Heart left ventricle (tissue), 16 donors: Measurements from ENCODE around the gene AAGAB. TPM values are rescaled to one million over a fixed set of nuclear protein-coding genes. Genes with fewer than 3 reads are reported as not detected.

Experiments used
- ATAC-seq, 4 donors: fragments of 200-7000 bp; cut with Tn5 transposase; one replicate each; pipeline ENCODE4 v1.9.1; 2020 to 2022; ENCODE audit warnings: moderate library complexity in 4 of 4, mild to moderate bottlenecking in 3 of 4, moderate number of reproducible peaks in 1 of 4
- DNase-seq, 5 donors: peaks; one replicate each; pipeline ENCODE4 v3.0.0-alpha.2; 2020
- H3K27ac ChIP-seq, 12 donors: fragments of 200-600 bp; sonication (generic) in 4 of 12; one replicate each; pipeline versions ENCODE4 v1.5.0 to v1.8.0; 2016 to 2022; ENCODE audit warnings: mild to moderate bottlenecking in 2 of 12
- H3K27me3 ChIP-seq, 9 donors: fragments of 200-600 bp; sonication (generic) in 2 of 9; one replicate each; pipeline versions ENCODE4 v1.5.1 to v1.8.0; 2016 to 2022; ENCODE audit warnings: mild to moderate bottlenecking in 3 of 9
- H3K36me3 ChIP-seq, 9 donors: fragments of 200-600 bp; sonication (generic) in 2 of 9; one replicate each; pipeline versions ENCODE4 v1.5.0 to v1.8.0; 2018 to 2022; ENCODE audit warnings: mild to moderate bottlenecking in 2 of 9
- H3K4me1 ChIP-seq, 12 donors: fragments of 200-600 bp; sonication (generic) in 4 of 12; one replicate each; pipeline versions ENCODE4 v1.5.0 to v1.8.0; 2016 to 2022; ENCODE audit warnings: mild to moderate bottlenecking in 3 of 12
- H3K4me3 ChIP-seq, 12 donors: fragments of 200-600 bp; sonication (generic) in 4 of 12; one replicate each; pipeline versions ENCODE4 v1.5.0 to v1.8.0; 2017 to 2022; ENCODE audit warnings: mild to moderate bottlenecking in 9 of 12, moderate library complexity in 4 of 12
- H3K9me3 ChIP-seq, 12 donors: fragments of 200-600 bp; sonication (generic) in 4 of 12; one replicate each; pipeline versions ENCODE4 v1.5.0 to v1.8.0; 2016 to 2022; ENCODE audit warnings: mild to moderate bottlenecking in 1 of 12
- POLR2A ChIP-seq, 2 donors: fragments of 450-650 bp; IDR thresholded peaks; one replicate each; pipeline ENCODE4 v1.6.1; 2017; ENCODE audit warnings: antibody characterized with exemption in 2 of 2, mild to moderate bottlenecking in 2 of 2, moderate library complexity in 2 of 2
- WGBS, 4 donors: extraction: QIAGEN DNeasy Blood & Tissue Kit in 2 of 4; methylation state at CpG; one replicate each; pipeline versions ENCODE4 v1.1.5 to v1.1.7; 2013 to 2018; 5-methylcytosine and 5-hydroxymethylcytosine counted together
- intact Hi-C, 10 donors: fragments of 100-400 bp; cut with DNase I; formaldehyde crosslinking; loops; one replicate each; pipeline versions ENCODE4 v1.11.1 to v1.14.2; 2022
- polyA plus RNA-seq, 2 donors: library from polyadenylated mRNA; stranded (reverse); fragments of 200-250 nt; gene quantifications; one replicate each; pipeline ENCODE4 v1.2.3, GENCODE V29; 2013
- total RNA-seq, 9 donors: library from RNA; depleted of rRNA in 2 of 9; stranded (reverse); fragments of >200 nt in 2 of 9; fragmentation: NEBNext Ultra II Directional in 3 of 9; extraction: Animal tissue kit (Norgen Biotek cat#: 25700) in 3 of 9; gene quantifications; one replicate each; pipeline versions ENCODE4 v1.1.0 to v1.2.4, GENCODE V29; 2016 to 2023
- TF ChIP-seq, protein P1 (sequence below), 12 donors: fragments of 200-600 bp; sonication (generic) in 4 of 12; IDR thresholded peaks; one replicate each; pipeline versions ENCODE4 v1.5.0 to v1.8.0; 2018 to 2022; ENCODE audit warnings: antibody characterized with exemption in 12 of 12, mild to moderate bottlenecking in 5 of 12
- donor health status: ischemic (EF 13 %, LVEDD 7.1; RV severe dilation, severe dysfunction).
- donor health status: healthy with polysubstance abuse.
- donor health status: DM: no; HTN: yes; CAD: no.
- donor health status: DM: no; HTN: no; CAD: no.
- donor health status: ischemic (EF 25% LVEDD 6.9; RV normal size, moderate dysfunction).
- donor health status: ischemic (EF 25% LVEDD 5.7; RV mildly dilated, moderate dysfunction).
- donor health status: healthy.
- donor health status: DM: yes; HTN: yes; CAD: no.
- donor health status: ischemic (EF 35%, LVEDD 5.7; RV mildly dilated, moderate dysfunction).
- donor health status: nonischemic (EF 11% LVEDD 7.7; RV severe dilation, severe dysfunction).
- donor health status: DM: yes; HTN: yes; CAD: no.
- donor health status: PGD.
- donor health status: ischemic (EF 29% LVEDD 5.4; RV normal size, mild dysfunction).
- donor health status: nonischemic (EF 23%, LVEDD 6.1; RV moderate dilation, normal function).

AAGAB gene
- total and polyA plus RNA-seq, 11 donors: 5.4 to 43.4 (median 28.0) TPM

DNA sequence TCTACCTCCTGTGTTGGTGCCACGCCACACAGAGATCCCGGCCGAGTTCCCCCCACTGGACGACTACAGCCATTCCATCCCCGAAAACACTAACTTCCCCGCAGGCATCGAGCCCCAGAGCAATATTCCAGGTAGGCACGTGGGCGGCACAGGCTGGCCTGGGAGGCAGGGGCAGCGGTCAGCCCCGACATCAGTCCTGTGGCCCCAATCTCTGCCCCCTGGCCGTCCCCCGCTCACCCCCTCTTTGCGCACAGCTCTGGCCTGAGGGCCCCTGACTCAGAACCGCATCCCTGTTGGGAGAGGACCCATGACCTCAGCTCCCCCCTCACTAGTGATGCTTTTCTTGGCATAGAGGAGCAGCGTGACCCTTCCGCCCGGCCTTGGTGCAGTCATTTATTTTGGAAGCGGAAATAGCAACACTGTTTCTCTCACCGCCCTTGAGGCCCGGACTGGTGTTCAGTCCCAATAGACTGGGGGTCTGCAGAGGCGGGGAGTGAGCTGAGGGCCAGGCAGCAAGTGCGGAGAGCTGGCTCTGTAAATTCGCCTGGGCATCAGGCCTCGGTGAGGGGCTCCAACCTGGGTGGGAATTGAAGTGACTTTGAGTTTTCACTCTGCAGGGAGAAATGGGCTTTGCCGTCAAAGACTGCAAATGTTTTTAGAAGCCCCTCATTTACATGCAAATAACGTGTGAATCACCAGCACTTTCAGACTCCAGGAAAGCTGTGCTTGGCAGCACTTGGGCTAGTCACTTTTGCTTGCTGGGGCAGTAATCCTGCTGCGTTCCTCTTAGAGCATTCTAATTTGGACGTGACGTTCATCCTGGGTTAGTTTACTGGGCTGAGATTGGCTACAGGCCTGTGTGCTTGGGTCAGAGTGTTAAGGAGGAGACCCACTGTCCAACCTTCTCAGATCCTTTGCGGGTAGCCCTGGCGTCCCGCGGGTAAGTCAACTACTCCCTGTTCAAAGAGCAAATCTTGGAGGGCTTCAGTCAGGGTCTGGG lies 88.9 kb downstream of the AAGAB start:
- no peak overlapping the region for H3K4me3 ChIP-seq
- peaks cover 0 to 68% (median 48%) of the 10 kb centered on the region in 12 donors for H3K4me1 ChIP-seq
- H3K9me3 ChIP-seq: no peaks in the 10 kb centered on the region
- 71 to 80% (median 74%) methylated on average over 28 to 34 of the region's 34 CpGs for WGBS, 4 donors
- intact Hi-C loops: loop anchor here in 1 of 10 donors (5.0 kb wide), 1 partner anchor 98 kb away; the partner anchor contains the start of gene SMAD3
- DNase-seq (peak; percentile 66 to 78 (median 76)), ATAC-seq (peak in 3 of 4 donors; percentile 61 to 73 (median 72))
- TF ChIP-seq, protein P1, sequence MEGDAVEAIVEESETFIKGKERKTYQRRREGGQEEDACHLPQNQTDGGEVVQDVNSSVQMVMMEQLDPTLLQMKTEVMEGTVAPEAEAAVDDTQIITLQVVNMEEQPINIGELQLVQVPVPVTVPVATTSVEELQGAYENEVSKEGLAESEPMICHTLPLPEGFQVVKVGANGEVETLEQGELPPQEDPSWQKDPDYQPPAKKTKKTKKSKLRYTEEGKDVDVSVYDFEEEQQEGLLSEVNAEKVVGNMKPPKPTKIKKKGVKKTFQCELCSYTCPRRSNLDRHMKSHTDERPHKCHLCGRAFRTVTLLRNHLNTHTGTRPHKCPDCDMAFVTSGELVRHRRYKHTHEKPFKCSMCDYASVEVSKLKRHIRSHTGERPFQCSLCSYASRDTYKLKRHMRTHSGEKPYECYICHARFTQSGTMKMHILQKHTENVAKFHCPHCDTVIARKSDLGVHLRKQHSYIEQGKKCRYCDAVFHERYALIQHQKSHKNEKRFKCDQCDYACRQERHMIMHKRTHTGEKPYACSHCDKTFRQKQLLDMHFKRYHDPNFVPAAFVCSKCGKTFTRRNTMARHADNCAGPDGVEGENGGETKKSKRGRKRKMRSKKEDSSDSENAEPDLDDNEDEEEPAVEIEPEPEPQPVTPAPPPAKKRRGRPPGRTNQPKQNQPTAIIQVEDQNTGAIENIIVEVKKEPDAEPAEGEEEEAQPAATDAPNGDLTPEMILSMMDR (IDR thresholded peaks at IDR 0.05): no peak
- no peak for TF ChIP-seq POLR2A (IDR thresholded peaks at IDR 0.05)
- peak overlapping the region in 10 of 12 donors; percentile 29 to 72 (median 50) for H3K27ac ChIP-seq
- no peaks in the 10 kb centered on the region for H3K27me3 ChIP-seq
- H3K36me3 ChIP-seq: peaks cover 0 to 55% (median 36%) of the 10 kb centered on the region in 9 donors

DNA sequence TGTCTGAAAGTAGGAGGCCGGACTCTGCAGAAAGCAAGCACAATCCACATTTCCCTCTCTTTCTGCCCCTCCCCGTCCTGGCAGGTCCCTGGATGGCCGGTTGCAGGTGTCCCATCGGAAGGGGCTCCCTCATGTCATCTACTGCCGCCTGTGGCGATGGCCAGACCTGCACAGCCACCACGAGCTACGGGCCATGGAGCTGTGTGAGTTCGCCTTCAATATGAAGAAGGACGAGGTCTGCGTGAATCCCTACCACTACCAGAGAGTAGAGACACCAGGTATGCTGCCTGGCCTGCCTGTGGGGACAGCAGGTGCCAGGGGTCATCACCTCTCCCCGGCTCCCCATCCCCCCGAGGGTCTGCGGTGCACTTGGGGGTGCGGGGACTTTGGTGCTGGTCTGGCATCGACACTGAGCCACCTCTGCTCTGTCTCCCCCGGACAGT lies 89.6 kb downstream of the AAGAB start:
- TF ChIP-seq POLR2A (IDR thresholded peaks at IDR 0.05): no peak
- TF ChIP-seq, protein P1 (IDR thresholded peaks at IDR 0.05): peak in 4 of 12 donors; percentile 6 to 19 (median 12)
- 74 to 85% (median 80%) methylated on average over 11 to 17 of the region's 17 CpGs for WGBS, 4 donors
- DNase-seq (no peak), ATAC-seq (peak in 2 of 4 donors; percentile 1 to 19)
- peaks cover 0 to 47% (median 32%) of the 10 kb centered on the region in 9 donors for H3K36me3 ChIP-seq
- H3K4me1 ChIP-seq: peaks cover 0 to 71% (median 48%) of the 10 kb centered on the region in 12 donors
- no peak overlapping the region for H3K4me3 ChIP-seq
- intact Hi-C loops: loop anchor here in 2 of 10 donors (5.0 kb wide), 2 partner anchors 38 to 98 kb away; partner anchors contain the start of gene SMAD3 (in 1 of the 2)
- H3K27ac ChIP-seq: peak overlapping the region in 10 of 12 donors; percentile 29 to 72 (median 50)
- H3K9me3 ChIP-seq: no peaks in the 10 kb centered on the region
- H3K27me3 ChIP-seq: no peaks in the 10 kb centered on the region

DNA sequence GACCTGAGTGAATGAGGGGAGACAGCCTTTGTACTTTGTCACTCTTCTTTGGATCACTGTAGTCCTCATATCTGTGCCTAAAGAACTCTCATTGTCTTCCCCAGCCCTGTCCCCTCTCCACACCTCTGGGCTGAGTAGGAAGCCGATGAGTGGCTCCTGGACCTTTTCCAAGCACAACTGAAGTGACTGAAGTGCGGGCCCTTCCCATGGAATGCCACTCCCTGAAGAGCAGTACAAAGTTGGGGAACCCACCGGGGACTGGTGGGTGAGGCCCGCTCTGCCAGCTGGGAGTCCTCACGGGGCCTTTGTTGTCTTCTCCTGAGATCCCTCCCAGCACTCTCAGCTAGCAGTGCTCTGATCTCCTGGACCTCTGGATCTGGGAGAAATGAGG lies 90.1 kb downstream of the AAGAB start:
- Histone ChIP-seq H3K27me3 (no peaks in the 10 kb centered on the region), H3K27ac (peak overlapping the region in 10 of 12 donors; percentile 29 to 72 (median 50)), H3K9me3 (no peaks in the 10 kb centered on the region), H3K36me3 (peaks cover 0 to 44% (median 32%) of the 10 kb centered on the region in 9 donors), H3K4me1 (peaks cover 0 to 76% (median 48%) of the 10 kb centered on the region in 12 donors), H3K4me3 (no peak overlapping the region)
- DNase-seq: peak in 2 of 5 donors; percentile 60 to 67
- ATAC-seq: peak; percentile 25 to 56 (median 48)
- intact Hi-C loops: loop anchor here in 1 of 10 donors (5.0 kb wide), 1 partner anchor 37 kb away; no protein-coding TSS in a partner anchor
- 25 to 44% (median 37%) methylated on average over 5 of the region's 5 CpGs for WGBS, 4 donors
- TF ChIP-seq, protein P1 (IDR thresholded peaks at IDR 0.05): no peak
- TF ChIP-seq POLR2A (IDR thresholded peaks at IDR 0.05): no peak
